ENCODE data around the gene C20orf204. TPM values are rescaled to one million over a fixed set of nuclear protein-coding genes. Genes with fewer than 3 reads are reported as not detected.
A peak's percentile ranks its signal among the peaks of the same experiment; 100 is the strongest.

C20orf204 gene
- total and polyA plus RNA-seq, 9 of the 15 experiments (the other 6 are each of a cell fraction or from before 2014, with no cell fraction given), result 0.11 to 1.1 (median 0.36) TPM; not detected in 2

DNA sequence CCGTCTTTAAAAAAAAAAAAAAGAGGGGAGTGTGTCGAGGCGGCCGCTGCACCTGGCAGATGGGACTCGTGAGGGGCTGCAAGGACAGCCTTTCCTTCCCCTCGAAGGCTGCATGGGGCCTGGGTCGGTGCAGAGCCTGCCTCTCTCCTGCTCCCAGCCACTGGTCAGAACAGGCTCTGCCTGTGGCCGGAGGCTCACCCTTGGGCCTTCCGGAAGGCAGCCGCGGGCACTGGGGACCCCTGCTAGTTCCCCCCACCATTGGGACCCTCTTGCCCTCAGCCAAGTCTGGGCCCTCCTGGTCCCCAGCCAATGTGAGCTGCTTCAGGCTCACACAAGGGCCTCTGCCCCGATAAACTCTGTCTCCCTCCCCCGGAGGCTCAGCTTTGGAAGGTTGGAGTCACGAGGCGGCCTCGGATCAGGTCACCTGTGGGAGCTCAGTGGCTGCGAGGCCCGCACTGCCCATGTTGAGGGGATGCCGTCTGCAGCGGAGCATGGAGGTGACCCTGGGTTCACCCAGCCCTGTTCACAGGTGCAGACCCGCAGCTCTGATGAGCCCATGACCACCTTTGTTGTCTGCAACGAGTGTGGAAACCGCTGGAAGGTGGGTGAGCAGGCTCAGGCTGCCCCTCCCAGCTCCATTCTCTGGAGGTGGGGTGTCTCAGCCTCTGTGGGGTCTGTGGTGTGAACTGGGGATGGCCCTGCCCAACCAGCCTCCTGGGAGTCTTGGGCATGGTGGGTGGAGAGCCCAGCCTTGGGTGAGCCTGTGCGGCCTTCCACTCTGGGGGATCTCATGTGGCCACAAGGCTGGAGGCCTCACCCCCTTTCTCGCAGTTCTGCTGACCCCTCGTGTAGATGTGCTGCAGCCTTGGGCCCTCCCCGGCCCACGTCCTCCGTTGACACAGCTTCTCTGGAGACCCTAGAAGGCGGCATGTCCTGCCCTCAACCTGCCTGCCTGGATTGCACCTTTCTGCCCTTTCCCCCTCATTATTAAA lies 35.7 kb downstream of the C20orf204 start:
- H3K9me1 ChIP-seq (ENCODE audit: control insufficient read depth, insufficient read depth, low read length), result no peaks in the 10 kb centered on the region
- no peak overlapping the region for H3K4me2 ChIP-seq (ENCODE audit: insufficient read depth, low read length)
- CTCF ChIA-PET (ENCODE audit: low intra/inter-chr PET ratio), result no interaction called here
- H3K9me3 ChIP-seq (replicated peaks; ENCODE audit: control insufficient read depth, insufficient read depth, low read depth, low read length), result no peaks in the 10 kb centered on the region
- H2AFZ ChIP-seq (ENCODE audit: low read depth, low read length), result no peak overlapping the region
- in situ Hi-C loops (cut with MboI), result no loop called here
- no TSS peak for BruUV-seq (replicated peaks)
- POLR2A ChIA-PET, result interaction anchor here (0.5 to 1.1 kb wide), 4 partner anchors 9 to 26 kb away, joined by 3 to 5 read pairs (median 4); partner anchors contain the start of gene TCEA2
- DNase-seq (ENCODE audit: extremely low read depth in 1 of 4, low spot score in 3 of 4) (no peak), FAIRE-seq (no peak), ATAC-seq (no peak)
- H3K4me3 ChIP-seq, result no peak overlapping the region
- TF ChIP-seq RBFOX2 (IDR thresholded peaks at IDR 0.05; ENCODE audit: low read depth, low read length) (0 out of 2 replicates have a peak, but pooled peaks have one; percentile 27), POLR2G (IDR thresholded peaks at IDR 0.05; ENCODE audit: low read depth, low read length) (peak; percentile 57), RUNX1 (IDR thresholded peaks at IDR 0.05; ENCODE audit: low read depth) (no peak), HMGN3 (IDR thresholded peaks at IDR 0.05; ENCODE audit: borderline replicate concordance, extremely low read depth, insufficient read length, low read depth, low read length) (peak; percentile 28)
- intact Hi-C loops (cut with micrococcal nuclease), result no loop called here
- peaks cover 2 to 81% of the 10 kb centered on the region in 2 experiments; a peak in 3 of 5 replicates for H3K4me1 ChIP-seq (replicated peaks in 1 of 2; ENCODE audit: control insufficient read depth in 2 of 2, insufficient read depth in 2 of 2, low read length in 2 of 2)
- WGBS (ENCODE audit: insufficient coverage, low coverage, missing lambda C conversion rate), result 71% methylated on average over 23 of the region's 30 CpGs
- no peaks in the 10 kb centered on the region for H4K20me1 ChIP-seq (replicated peaks; ENCODE audit: control insufficient read depth, insufficient read depth, low read length)
- H3K27me3 ChIP-seq (ENCODE audit: control insufficient read depth in 2 of 2, insufficient read depth in 2 of 2, low read length in 2 of 2), result no peaks in the 10 kb centered on the region
- H3K27ac ChIP-seq (ENCODE audit: extremely low read depth, low read depth, low read length), result no peak overlapping the region
- H3K79me2 ChIP-seq (ENCODE audit: control insufficient read depth, insufficient read depth, low read length), result no peaks in the 10 kb centered on the region
- H3K9ac ChIP-seq (ENCODE audit: insufficient read depth in 1 of 2, low read depth in 2 of 2, low read length in 2 of 2), result peak overlapping the region in 1 of 2 experiments; percentile 65; a peak in 1 of 4 replicates
- H3K36me3 ChIP-seq (ENCODE audit: control insufficient read depth, insufficient read depth, low read length), result peaks cover 8% of the 10 kb centered on the region; the same call in 1 of the 3 replicates
